Activated CD4-positive, alpha-beta T cell treated with anti-CD3 and anti-CD28 coated beads, Interleukin-2, amount 10 ng/mL, durations not matched to agents 7 days and 5 days (primary cell): Measurements from ENCODE around the gene WDR77. TPM values are rescaled to one million over a fixed set of nuclear protein-coding genes. Genes with fewer than 3 reads are reported as not detected.

ENCODE experiments used
- CTCF ChIA-PET: fragments of 350-600 bp; sonication (Branson Sonifier 250); formaldehyde crosslinking; loops from one replicate; lab custom pipeline; 2021; ENCODE audit warnings: antibody characterized with exemption; lab: Charles Lee
- POLR2A ChIA-PET: fragments of 350-600 bp; sonication (Branson Sonifier 250); formaldehyde crosslinking; loops from one replicate; lab custom pipeline; 2021; ENCODE audit warnings: antibody characterized with exemption; lab: Charles Lee
- DNase-seq: peaks from one replicate; pipeline ENCODE4 v3.0.0-alpha.2; 2020
- H3K27ac Mint-ChIP-seq: one replicate; pipeline ENCODE4 v1.8.0; 2021; ENCODE audit warnings: mild to moderate bottlenecking, moderate library complexity, mixed read lengths
- H3K27me3 Mint-ChIP-seq: one replicate; pipeline ENCODE4 v1.8.0; 2021; ENCODE audit warnings: mixed read lengths
- H3K36me3 Mint-ChIP-seq: one replicate; pipeline ENCODE4 v1.8.0; 2021; ENCODE audit warnings: low read depth, mixed read lengths
- H3K4me1 Mint-ChIP-seq: one replicate; pipeline ENCODE4 v1.8.0; 2021; ENCODE audit warnings: mixed read lengths
- H3K4me3 Mint-ChIP-seq: one replicate; pipeline ENCODE4 v1.8.0; 2021; ENCODE audit warnings: mild to moderate bottlenecking, moderate library complexity, mixed read lengths
- H3K9me3 Mint-ChIP-seq: one replicate; pipeline ENCODE4 v1.8.0; 2021; ENCODE audit warnings: mixed read lengths
- total RNA-seq, 2 experiments: library from RNA; stranded (reverse); gene quantifications; one replicate each; pipeline ENCODE4 v1.2.3, GENCODE V29; 2021

WDR77 gene
- total RNA-seq, 2 experiments from 2014 or later, result 46.1 to 48.6 TPM

- Mint-ChIP-seq H3K9me3 (no peaks in the 10 kb centered on the region), H3K4me3 (no peak overlapping the region), H3K4me1 (peaks cover 20% of the 10 kb centered on the region), H3K27ac (no peak overlapping the region), H3K36me3 (peaks cover 26% of the 10 kb centered on the region), H3K27me3 (no peaks in the 10 kb centered on the region)
- CTCF ChIA-PET, result interaction anchor here (1.0 to 1.8 kb wide), 3 partner anchors 8 to 20 kb away, joined by 4 to 6 read pairs (median 5); partner anchors contain the start of gene WDR77
- POLR2A ChIA-PET, result no interaction called here
- peak; percentile 4 for DNase-seq
Measured at GRCh38 chr1:111467865-111468716, 19.0 kb upstream of the WDR77 start.

- Mint-ChIP-seq H3K9me3 (no peaks in the 10 kb centered on the region), H3K4me3 (no peak overlapping the region), H3K4me1 (peaks cover 11% of the 10 kb centered on the region), H3K27me3 (no peaks in the 10 kb centered on the region), H3K36me3 (peaks cover 35% of the 10 kb centered on the region), H3K27ac (no peak overlapping the region)
- POLR2A ChIA-PET, result no interaction called here
- CTCF ChIA-PET, result interaction anchor here (1.2 to 1.3 kb wide), 2 partner anchors 10 kb away, joined by 3 to 5 read pairs; no protein-coding TSS in a partner anchor
- no peak for DNase-seq
Measured at GRCh38 chr1:111466480-111466879, 17.4 kb upstream of the WDR77 start.

- no peaks in the 10 kb centered on the region for H3K27me3 Mint-ChIP-seq
- H3K4me3 Mint-ChIP-seq, result no peak overlapping the region
- peaks cover 11% of the 10 kb centered on the region for H3K4me1 Mint-ChIP-seq
- H3K36me3 Mint-ChIP-seq, result peaks cover 42% of the 10 kb centered on the region
- no peak overlapping the region for H3K27ac Mint-ChIP-seq
- no peak for DNase-seq
- POLR2A ChIA-PET, result no interaction called here
- no peaks in the 10 kb centered on the region for H3K9me3 Mint-ChIP-seq
- CTCF ChIA-PET, result interaction anchor here (1.2 to 1.3 kb wide), 3 partner anchors 9 to 40 kb away, joined by 3 to 5 read pairs (median 3); no protein-coding TSS in a partner anchor
Measured at GRCh38 chr1:111465754-111466153, 16.7 kb upstream of the WDR77 start.

GRCh38 chr1:111463029-111463683 lies 14.1 kb upstream of the WDR77 start:
- no peak for DNase-seq
- Mint-ChIP-seq H3K27me3 (no peaks in the 10 kb centered on the region), H3K4me3 (no peak overlapping the region), H3K4me1 (peaks cover 11% of the 10 kb centered on the region), H3K27ac (no peak overlapping the region), H3K36me3 (peaks cover 62% of the 10 kb centered on the region), H3K9me3 (no peaks in the 10 kb centered on the region)
- POLR2A ChIA-PET, result interaction anchor here (1.3 kb wide), 1 partner anchor 13 kb away, joined by 10 read pairs; no protein-coding TSS in a partner anchor
- CTCF ChIA-PET, result interaction anchor here (0.7 to 1.2 kb wide), 3 partner anchors 10 to 47 kb away, joined by 4 to 5 read pairs (median 5); no protein-coding TSS in a partner anchor

GRCh38 chr1:111462370-111463028 lies 13.4 kb upstream of the WDR77 start:
- Mint-ChIP-seq H3K4me1 (peaks cover 13% of the 10 kb centered on the region), H3K27ac (no peak overlapping the region), H3K27me3 (no peaks in the 10 kb centered on the region), H3K9me3 (no peaks in the 10 kb centered on the region), H3K36me3 (peaks cover 68% of the 10 kb centered on the region), H3K4me3 (no peak overlapping the region)
- ChIA-PET POLR2A (interaction anchor here (1.3 kb wide), 1 partner anchor 12 kb away, joined by 10 read pairs; no protein-coding TSS in a partner anchor), CTCF (interaction anchor here (0.6 to 1.7 kb wide), 5 partner anchors 10 to 1222 kb away, joined by 3 to 5 read pairs (median 4); no protein-coding TSS in a partner anchor)
- no peak for DNase-seq

- ChIA-PET POLR2A (interaction anchor here (1.3 kb wide), 1 partner anchor 11 kb away, joined by 10 read pairs; no protein-coding TSS in a partner anchor), CTCF (interaction anchor here (0.6 to 1.7 kb wide), 3 partner anchors 9 to 1222 kb away, joined by 3 to 4 read pairs (median 4); no protein-coding TSS in a partner anchor)
- Mint-ChIP-seq H3K9me3 (no peaks in the 10 kb centered on the region), H3K27me3 (no peaks in the 10 kb centered on the region), H3K27ac (no peak overlapping the region), H3K36me3 (peaks cover 71% of the 10 kb centered on the region), H3K4me1 (peaks cover 17% of the 10 kb centered on the region), H3K4me3 (no peak overlapping the region)
- DNase-seq, result no peak
Measured at GRCh38 chr1:111461765-111462164, 12.7 kb upstream of the WDR77 start.

- H3K4me3 Mint-ChIP-seq, result peak overlapping the region; percentile 32
- peak overlapping the region; percentile 65 for H3K27ac Mint-ChIP-seq
- H3K9me3 Mint-ChIP-seq, result no peaks in the 10 kb centered on the region
- peaks cover 84% of the 10 kb centered on the region for H3K36me3 Mint-ChIP-seq
- peaks cover 62% of the 10 kb centered on the region for H3K4me1 Mint-ChIP-seq
- ChIA-PET CTCF (interaction anchor here (2.1 kb wide), 1 partner anchor 10 kb away, joined by 5 read pairs; no protein-coding TSS in a partner anchor), POLR2A (no interaction called here)
- no peak for DNase-seq
- no peaks in the 10 kb centered on the region for H3K27me3 Mint-ChIP-seq
Measured at GRCh38 chr1:111455642-111456031, 6.6 kb upstream of the WDR77 start.

GRCh38 chr1:111454859-111455641 lies 6.0 kb upstream of the WDR77 start:
- Mint-ChIP-seq H3K27ac (peak overlapping the region; percentile 65), H3K9me3 (no peaks in the 10 kb centered on the region), H3K4me3 (peak overlapping the region; percentile 32), H3K27me3 (no peaks in the 10 kb centered on the region), H3K4me1 (peaks cover 66% of the 10 kb centered on the region), H3K36me3 (peaks cover 86% of the 10 kb centered on the region)
- DNase-seq, result no peak
- ChIA-PET POLR2A (no interaction called here), CTCF (interaction anchor here (2.1 kb wide), 1 partner anchor 11 kb away, joined by 5 read pairs; no protein-coding TSS in a partner anchor)

GRCh38 chr1:111453706-111454105 lies 4.7 kb upstream of the WDR77 start:
- Mint-ChIP-seq H3K27ac (peak overlapping the region; percentile 48), H3K36me3 (peaks cover 84% of the 10 kb centered on the region), H3K4me1 (peaks cover 71% of the 10 kb centered on the region), H3K9me3 (no peaks in the 10 kb centered on the region), H3K27me3 (no peaks in the 10 kb centered on the region), H3K4me3 (no peak overlapping the region)
- CTCF ChIA-PET, result interaction anchor here (0.6 to 1.6 kb wide), 5 partner anchors 9 to 474 kb away, joined by 4 to 7 read pairs (median 4); no protein-coding TSS in a partner anchor
- no peak for DNase-seq
- POLR2A ChIA-PET, result no interaction called here

GRCh38 chr1:111452581-111452980 lies 3.5 kb upstream of the WDR77 start:
- no peaks in the 10 kb centered on the region for H3K27me3 Mint-ChIP-seq
- H3K4me1 Mint-ChIP-seq, result peaks cover 78% of the 10 kb centered on the region
- no peak overlapping the region for H3K4me3 Mint-ChIP-seq
- ChIA-PET POLR2A (interaction anchor here (0.7 kb wide), 1 partner anchor 20 kb away, joined by 8 read pairs; no protein-coding TSS in a partner anchor), CTCF (interaction anchor here (0.6 to 1.6 kb wide), 9 partner anchors 9 to 780 kb away, joined by 3 to 5 read pairs (median 4); no protein-coding TSS in a partner anchor)
- no peak for DNase-seq
- peaks cover 78% of the 10 kb centered on the region for H3K36me3 Mint-ChIP-seq
- no peaks in the 10 kb centered on the region for H3K9me3 Mint-ChIP-seq
- no peak overlapping the region for H3K27ac Mint-ChIP-seq

- peak overlapping the region; percentile 97 for H3K27ac Mint-ChIP-seq
- ChIA-PET POLR2A (interaction anchor here (0.8 kb wide), 1 partner anchor 12 kb away, joined by 10 read pairs; no protein-coding TSS in a partner anchor), CTCF (interaction anchor here (0.7 to 1.1 kb wide), 2 partner anchors 304 to 318 kb away, joined by 3 to 4 read pairs; no protein-coding TSS in a partner anchor)
- H3K4me3 Mint-ChIP-seq, result peak overlapping the region; percentile 100
- H3K27me3 Mint-ChIP-seq, result no peaks in the 10 kb centered on the region
- no peak for DNase-seq
- no peaks in the 10 kb centered on the region for H3K9me3 Mint-ChIP-seq
- H3K36me3 Mint-ChIP-seq, result peaks cover 74% of the 10 kb centered on the region
- H3K4me1 Mint-ChIP-seq, result peaks cover 78% of the 10 kb centered on the region
Measured at GRCh38 chr1:111450185-111450584, 1.1 kb upstream of the WDR77 start.
